ENCODE results near the gene EEF1AKMT1.

The EEF1AKMT1 gene

DNA sequence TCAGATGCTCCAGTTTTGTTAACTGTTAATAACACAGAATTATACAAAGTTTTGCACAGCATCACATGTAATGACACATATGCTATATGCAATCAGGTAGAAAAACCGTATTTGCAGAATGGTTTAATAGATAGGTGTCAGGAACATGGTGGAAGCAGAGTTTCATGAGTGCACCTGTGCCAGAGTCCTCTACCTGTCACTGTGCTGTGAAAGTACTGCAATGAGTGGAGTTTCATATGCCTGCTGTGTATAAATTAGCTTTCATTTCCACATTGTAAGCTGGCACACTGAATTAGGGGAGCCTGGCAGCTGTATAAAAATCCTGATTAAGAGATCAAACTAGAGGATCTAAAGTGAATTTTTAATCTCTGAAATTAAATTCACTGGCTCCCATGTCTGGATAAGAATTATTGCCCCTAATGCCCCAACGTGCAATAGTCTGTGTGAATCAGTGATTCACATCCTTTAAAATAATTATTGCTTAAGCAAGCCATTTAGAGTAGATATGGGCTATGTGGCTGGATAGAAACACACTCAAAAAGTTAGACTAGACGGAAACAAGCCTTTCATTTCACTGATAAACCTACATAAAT lies 8.5 kb upstream of the EEF1AKMT1 start:
- POLR2A ChIA-PET (ENCODE audit: low non-redundant PET) = no interaction called here
- TF ChIP-seq, protein P1, sequence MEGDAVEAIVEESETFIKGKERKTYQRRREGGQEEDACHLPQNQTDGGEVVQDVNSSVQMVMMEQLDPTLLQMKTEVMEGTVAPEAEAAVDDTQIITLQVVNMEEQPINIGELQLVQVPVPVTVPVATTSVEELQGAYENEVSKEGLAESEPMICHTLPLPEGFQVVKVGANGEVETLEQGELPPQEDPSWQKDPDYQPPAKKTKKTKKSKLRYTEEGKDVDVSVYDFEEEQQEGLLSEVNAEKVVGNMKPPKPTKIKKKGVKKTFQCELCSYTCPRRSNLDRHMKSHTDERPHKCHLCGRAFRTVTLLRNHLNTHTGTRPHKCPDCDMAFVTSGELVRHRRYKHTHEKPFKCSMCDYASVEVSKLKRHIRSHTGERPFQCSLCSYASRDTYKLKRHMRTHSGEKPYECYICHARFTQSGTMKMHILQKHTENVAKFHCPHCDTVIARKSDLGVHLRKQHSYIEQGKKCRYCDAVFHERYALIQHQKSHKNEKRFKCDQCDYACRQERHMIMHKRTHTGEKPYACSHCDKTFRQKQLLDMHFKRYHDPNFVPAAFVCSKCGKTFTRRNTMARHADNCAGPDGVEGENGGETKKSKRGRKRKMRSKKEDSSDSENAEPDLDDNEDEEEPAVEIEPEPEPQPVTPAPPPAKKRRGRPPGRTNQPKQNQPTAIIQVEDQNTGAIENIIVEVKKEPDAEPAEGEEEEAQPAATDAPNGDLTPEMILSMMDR (conservative IDR thresholded peaks at IDR 0.05; ENCODE audit: low read depth) = no peak
- CTCF ChIA-PET = interaction anchor here (0.6 kb wide), 1 partner anchor 24 kb away, joined by 4 read pairs; no protein-coding TSS in a partner anchor
- no peak for DNase-seq (ENCODE audit: low spot score)
- no peak overlapping the region for H3K27ac ChIP-seq

DNA sequence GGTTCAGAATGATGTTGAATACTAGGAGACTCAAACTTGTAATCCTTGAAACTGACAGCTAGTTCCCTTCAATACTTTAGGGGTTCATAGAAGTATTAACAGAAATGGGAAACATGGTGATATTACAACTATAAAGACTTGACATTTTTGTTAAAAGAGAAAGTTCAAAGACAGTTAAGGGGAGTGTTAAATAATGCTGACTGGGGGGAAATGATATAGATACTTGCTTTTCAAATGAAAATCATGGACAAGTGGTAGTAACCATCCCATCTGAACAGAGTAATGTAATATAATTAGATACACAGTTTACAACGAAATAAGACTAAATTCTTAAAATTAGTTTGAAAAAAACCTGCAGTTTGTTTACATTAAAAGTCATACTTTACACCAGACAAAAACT lies 6.6 kb upstream of the EEF1AKMT1 start:
- no peak for DNase-seq (ENCODE audit: low spot score)
- TF ChIP-seq, protein P1 (conservative IDR thresholded peaks at IDR 0.05; ENCODE audit: low read depth) = no peak
- ChIA-PET POLR2A (ENCODE audit: low non-redundant PET) (no interaction called here), CTCF (no interaction called here)
- H3K27ac ChIP-seq = no peak overlapping the region

DNA sequence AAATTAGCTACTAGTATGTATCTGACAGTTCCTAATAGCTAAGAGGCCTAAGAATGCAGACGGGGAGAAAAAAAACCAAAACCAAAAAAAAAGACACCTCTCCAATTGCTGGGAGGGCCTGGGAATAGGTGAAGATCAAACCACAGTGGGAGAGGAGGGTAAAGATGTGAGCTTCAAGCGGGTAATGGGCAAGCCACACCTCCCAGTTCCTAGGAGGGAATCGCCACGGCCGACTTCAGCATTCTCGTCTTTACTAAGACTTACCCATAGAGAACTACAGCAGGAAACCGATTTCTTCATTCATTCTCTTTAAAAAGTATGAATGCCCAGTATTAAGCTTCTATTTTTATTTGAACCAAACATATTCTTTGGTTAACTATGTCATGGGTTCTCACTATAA lies 5.6 kb upstream of the EEF1AKMT1 start:
- DNase-seq (ENCODE audit: low spot score) = no peak
- H3K27ac ChIP-seq = no peak overlapping the region
- TF ChIP-seq, protein P1 (conservative IDR thresholded peaks at IDR 0.05; ENCODE audit: low read depth) = no peak
- CTCF ChIA-PET = interaction anchor here (0.5 to 0.7 kb wide), 3 partner anchors 44 to 428 kb away, joined by 3 read pairs; no protein-coding TSS in a partner anchor
- POLR2A ChIA-PET (ENCODE audit: low non-redundant PET) = no interaction called here

DNA sequence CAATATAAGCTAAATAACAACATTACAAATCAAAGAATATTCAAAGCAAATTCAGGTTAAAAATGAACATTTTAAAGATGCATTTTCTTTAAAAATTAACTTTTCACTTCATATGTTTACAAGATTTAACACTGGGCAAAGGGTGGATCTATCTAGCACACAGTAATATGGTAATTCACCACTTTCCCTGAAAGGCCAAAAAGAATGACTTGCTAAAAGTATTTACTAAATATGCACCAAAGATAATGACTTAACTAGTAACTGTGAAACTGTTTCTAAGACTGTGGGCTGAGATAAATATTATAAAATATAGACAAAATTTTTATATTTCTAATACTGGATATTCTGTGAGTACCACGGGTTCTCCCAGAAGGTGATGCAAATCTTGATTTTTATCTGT lies 4.5 kb upstream of the EEF1AKMT1 start:
- no peak overlapping the region for H3K27ac ChIP-seq
- TF ChIP-seq, protein P1 (conservative IDR thresholded peaks at IDR 0.05; ENCODE audit: low read depth) = no peak
- DNase-seq (ENCODE audit: low spot score) = no peak
- ChIA-PET CTCF (no interaction called here), POLR2A (ENCODE audit: low non-redundant PET) (no interaction called here)

DNA sequence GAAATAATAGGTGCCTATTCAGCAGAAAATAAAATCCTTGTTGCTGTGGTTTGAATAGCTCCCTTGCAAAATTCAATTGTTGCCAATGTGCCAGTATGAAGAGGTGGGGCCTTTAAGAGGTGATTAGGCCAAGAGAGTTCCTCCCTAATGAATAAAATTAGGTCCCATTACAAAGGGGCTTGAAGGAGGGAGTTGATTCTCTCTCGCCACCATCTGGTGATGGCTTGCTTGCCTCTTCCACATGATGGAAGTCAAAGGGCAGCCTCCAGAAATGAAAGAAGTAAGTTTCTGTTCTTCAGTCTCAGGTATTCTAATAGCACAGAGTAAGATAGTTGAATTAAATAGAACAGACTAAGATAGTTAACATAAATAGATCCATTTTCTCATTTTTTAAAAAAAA lies 3.0 kb upstream of the EEF1AKMT1 start:
- ChIA-PET POLR2A (ENCODE audit: low non-redundant PET) (no interaction called here), CTCF (no interaction called here)
- no peak overlapping the region for H3K27ac ChIP-seq
- no peak for DNase-seq (ENCODE audit: low spot score)
- TF ChIP-seq, protein P1 (conservative IDR thresholded peaks at IDR 0.05; ENCODE audit: low read depth) = no peak

DNA sequence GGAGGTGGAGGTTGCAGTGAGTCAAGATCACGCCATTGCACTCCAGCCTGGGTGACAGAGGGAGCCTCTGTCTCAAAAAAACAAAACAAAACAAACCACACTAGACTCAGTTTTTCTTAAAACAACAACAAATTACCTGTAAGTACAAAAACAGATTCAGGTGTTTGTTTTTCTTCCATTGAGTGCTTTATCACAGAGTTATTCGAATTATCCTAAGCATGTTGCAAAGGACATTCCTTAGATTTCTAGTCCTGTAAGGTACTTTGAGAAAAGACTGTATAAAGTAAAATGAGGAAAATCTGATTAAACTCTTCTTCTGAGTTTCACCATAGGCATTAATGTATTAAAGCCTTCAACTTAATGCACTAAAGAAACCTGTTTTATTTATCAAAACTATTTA lies 2.2 kb upstream of the EEF1AKMT1 start:
- TF ChIP-seq, protein P1 (conservative IDR thresholded peaks at IDR 0.05; ENCODE audit: low read depth) = no peak
- CTCF ChIA-PET = no interaction called here
- no peak overlapping the region for H3K27ac ChIP-seq
- POLR2A ChIA-PET (ENCODE audit: low non-redundant PET) = no interaction called here
- no peak for DNase-seq (ENCODE audit: low spot score)
